SH-SY5Y (cell line): ENCODE measurements around the gene STAMBPL1.

Experiments used
- GATA2 ChIP-seq: IDR thresholded peaks from 2 replicates; pipeline ENCODE4 v1.6.1; 2011; ENCODE audit warnings: mild to moderate bottlenecking, low read depth, low read length
- GATA3 ChIP-seq: IDR thresholded peaks from 2 replicates; pipeline ENCODE4 v1.6.1; 2011; ENCODE audit warnings: low read depth, mild to moderate bottlenecking, low read length, moderate library complexity

DNA sequence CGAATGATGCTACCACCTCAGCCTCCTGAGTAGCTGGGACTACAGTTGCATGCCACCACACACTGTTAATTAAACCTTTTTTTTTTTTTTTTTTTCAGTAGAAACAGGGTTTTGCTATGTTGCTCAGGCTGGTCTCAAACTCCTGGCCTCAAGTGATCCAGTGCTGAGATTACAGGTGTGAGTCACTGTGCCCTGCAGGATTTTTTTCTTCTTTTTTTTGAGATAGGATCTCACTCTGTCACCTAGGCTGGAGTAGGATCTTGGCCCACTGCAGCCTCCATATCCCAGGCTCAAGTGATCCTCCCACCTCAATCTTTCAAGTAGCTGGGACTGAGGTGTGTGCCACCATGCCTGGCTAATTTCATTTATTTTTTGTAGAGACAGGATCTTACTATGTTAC is 66.2 kb downstream of the STAMBPL1 start:
- TF ChIP-seq GATA3 (no peak), GATA2 (no peak)
